NB4 (cell line): ENCODE results near the gene TRIM2.

Source experiments
- CTCF ChIP-seq: IDR thresholded peaks from one replicate; pipeline ENCODE4 v1.5.1; 2012; ENCODE audit warnings: low read depth, low read length
- MAX ChIP-seq: IDR thresholded peaks from 2 replicates; pipeline ENCODE4 v1.6.1; 2011; ENCODE audit warnings: low read depth, low read length
- MYC ChIP-seq: IDR thresholded peaks from 2 replicates; pipeline ENCODE4 v1.6.1; 2011; ENCODE audit warnings: low read depth, low read length
- POLR2A ChIP-seq: IDR thresholded peaks from 2 replicates; pipeline ENCODE4 v1.6.1; 2011; ENCODE audit warnings: mild to moderate bottlenecking; ENCODE audit not compliant: insufficient read length; ENCODE audit errors: extremely low read depth

- no peak for TF ChIP-seq CTCF
- TF ChIP-seq POLR2A: no peak
- TF ChIP-seq MYC: no peak
- TF ChIP-seq MAX: no peak
Observed at GRCh38 chr4:153294631-153295030, 90.4 kb downstream of the TRIM2 start.
